HUDEP-2 (cell line): Measurements from ENCODE around the gene LOC101059915.
A peak's percentile ranks its signal among the peaks of the same experiment; 100 is the strongest.
"Not testable (repeated sequence)": the region's sequence is repeated elsewhere in the genome, so short reads cannot be mapped to it uniquely, and the experiment has no call there.

Source experiments
- DNase-seq, 76 experiments: peaks; one replicate each; lab custom pipeline; 2025; ENCODE audit not compliant: unreplicated experiment in 76 of 76; lab: John Stamatoyannopoulos, UW

Gene LOC101059915

GRCh38 chrX:71638409-71638808, 28.9 kb upstream of the LOC101059915 start:
- DNase-seq = no peak

- DNase-seq = no peak
Observed at GRCh38 chrX:71640002-71640401, 27.3 kb upstream of the LOC101059915 start.

- not testable (repeated sequence) for DNase-seq
Observed at GRCh38 chrX:71644406-71644805, 22.9 kb upstream of the LOC101059915 start.

- peak in 20 of 76 experiments; percentile 0 to 27 (median 2) for DNase-seq
Observed at GRCh38 chrX:71650333-71650969, 16.9 kb upstream of the LOC101059915 start.

- peak in 50 of 76 experiments; percentile 0 to 64 (median 18) for DNase-seq
Observed at GRCh38 chrX:71652405-71652804, 14.9 kb upstream of the LOC101059915 start.

- DNase-seq = no peak
Observed at GRCh38 chrX:71653344-71653743, 14.0 kb upstream of the LOC101059915 start.

- peak in 1 of 76 experiments; percentile 0 for DNase-seq
Observed at GRCh38 chrX:71657267-71657666, 10.1 kb upstream of the LOC101059915 start.

GRCh38 chrX:71659342-71659741, 8.0 kb upstream of the LOC101059915 start:
- DNase-seq = no peak

- DNase-seq = no peak
Observed at GRCh38 chrX:71659959-71660358, 7.4 kb upstream of the LOC101059915 start.

- DNase-seq = no peak
Observed at GRCh38 chrX:71660562-71661416, 6.6 kb upstream of the LOC101059915 start.

GRCh38 chrX:71661919-71662318, 5.4 kb upstream of the LOC101059915 start:
- no peak for DNase-seq

GRCh38 chrX:71662654-71663053, 4.7 kb upstream of the LOC101059915 start:
- not testable (repeated sequence) for DNase-seq

GRCh38 chrX:71663238-71663637, 4.1 kb upstream of the LOC101059915 start:
- DNase-seq = not testable (repeated sequence)

GRCh38 chrX:71664202-71664601, 3.1 kb upstream of the LOC101059915 start:
- peak in 62 of 76 experiments; percentile 0 to 54 (median 20) for DNase-seq

- no peak for DNase-seq
Observed at GRCh38 chrX:71664889-71665491, 2.4 kb upstream of the LOC101059915 start.

- no peak for DNase-seq
Observed at GRCh38 chrX:71665747-71666146, 1.6 kb upstream of the LOC101059915 start.

- peak in 1 of 76 experiments; percentile 0 for DNase-seq
Observed at GRCh38 chrX:71666240-71667223, 814 bp upstream of the LOC101059915 start.

- no peak for DNase-seq
Observed at GRCh38 chrX:71668248-71668595, 876 bp downstream of the LOC101059915 start.

GRCh38 chrX:71669492-71669891, 2.1 kb downstream of the LOC101059915 start:
- no peak for DNase-seq

GRCh38 chrX:71669947-71670346, 2.6 kb downstream of the LOC101059915 start:
- DNase-seq = peak in 40 of 76 experiments; percentile 0 to 40 (median 8)
